ENCODE results near the gene MGLL. TPM values are rescaled to one million over a fixed set of nuclear protein-coding genes. Genes with fewer than 3 reads are reported as not detected.

Gene MGLL
- total RNA-seq, 1 experiment from 2014 or later, result 2.1 TPM

DNA sequence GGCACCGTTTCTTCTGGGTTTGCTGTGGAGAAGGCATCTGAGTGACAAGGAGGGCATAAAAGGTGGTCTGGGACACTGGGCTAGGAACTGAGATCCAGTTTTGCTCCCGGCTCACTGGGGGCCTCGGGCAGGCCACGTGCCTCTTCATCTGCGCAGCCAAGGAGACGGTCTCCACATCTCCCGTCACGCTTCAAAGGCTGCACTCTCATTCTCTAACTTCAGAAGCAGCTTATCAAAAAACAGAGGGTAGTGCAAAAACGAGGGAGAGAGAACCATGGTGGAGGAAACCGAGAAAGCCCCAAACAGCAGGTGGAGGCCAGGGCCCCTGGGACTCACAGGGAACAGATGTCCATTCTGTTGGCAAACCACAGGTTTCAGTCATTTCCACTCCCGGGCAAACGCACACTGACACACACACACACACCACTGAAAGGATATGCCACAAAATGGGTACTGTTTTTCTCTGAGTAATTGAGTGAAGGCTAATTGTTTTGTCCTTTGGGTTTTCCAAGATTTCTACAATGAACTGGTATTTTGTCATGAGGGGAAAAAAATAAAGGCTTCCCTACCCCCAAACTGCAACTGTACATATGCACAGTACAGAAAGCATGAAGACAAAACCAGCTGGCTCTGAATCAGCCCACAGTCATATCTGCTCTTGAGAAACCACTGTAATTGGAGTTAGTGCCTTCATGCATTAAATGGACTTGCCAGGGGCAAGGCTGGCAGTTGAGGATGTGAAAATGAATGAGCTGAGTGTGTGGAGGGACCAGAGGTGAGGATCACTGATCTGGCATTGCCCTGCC lies 71.9 kb downstream of the MGLL start:
- no peak for ATAC-seq
- POLR2A ChIA-PET, result no interaction called here
- Histone ChIP-seq H3K4me1 (ENCODE audit: control insufficient read depth, insufficient read depth, low read length) (no peaks in the 10 kb centered on the region), H3K4me3 (ENCODE audit: low read depth in 2 of 2, low read length in 2 of 2) (no peak overlapping the region), H3K27me3 (ENCODE audit: control insufficient read depth, insufficient read depth, low read length) (no peaks in the 10 kb centered on the region; the same call in 1 of the 2 replicates), H3K36me3 (ENCODE audit: control insufficient read depth, insufficient read depth, low read length) (no peaks in the 10 kb centered on the region), H3K27ac (ENCODE audit: low read length) (no peak overlapping the region), H3K9me3 (ENCODE audit: control insufficient read depth, insufficient read depth, low read depth, low read length) (no peaks in the 10 kb centered on the region)
- BruUV-seq (replicated peaks), result no TSS peak
- TF ChIP-seq POLR2AphosphoS5 (IDR thresholded peaks at IDR 0.05; ENCODE audit: low read depth, low read length) (no peak), SIN3A (IDR thresholded peaks at IDR 0.05; ENCODE audit: borderline replicate concordance, insufficient read depth, low read depth, low read length) (no peak), TCF7L2 (IDR thresholded peaks at IDR 0.05; ENCODE audit: low read depth, low read length) (no peak)
- TF ChIP-seq, protein P1, sequence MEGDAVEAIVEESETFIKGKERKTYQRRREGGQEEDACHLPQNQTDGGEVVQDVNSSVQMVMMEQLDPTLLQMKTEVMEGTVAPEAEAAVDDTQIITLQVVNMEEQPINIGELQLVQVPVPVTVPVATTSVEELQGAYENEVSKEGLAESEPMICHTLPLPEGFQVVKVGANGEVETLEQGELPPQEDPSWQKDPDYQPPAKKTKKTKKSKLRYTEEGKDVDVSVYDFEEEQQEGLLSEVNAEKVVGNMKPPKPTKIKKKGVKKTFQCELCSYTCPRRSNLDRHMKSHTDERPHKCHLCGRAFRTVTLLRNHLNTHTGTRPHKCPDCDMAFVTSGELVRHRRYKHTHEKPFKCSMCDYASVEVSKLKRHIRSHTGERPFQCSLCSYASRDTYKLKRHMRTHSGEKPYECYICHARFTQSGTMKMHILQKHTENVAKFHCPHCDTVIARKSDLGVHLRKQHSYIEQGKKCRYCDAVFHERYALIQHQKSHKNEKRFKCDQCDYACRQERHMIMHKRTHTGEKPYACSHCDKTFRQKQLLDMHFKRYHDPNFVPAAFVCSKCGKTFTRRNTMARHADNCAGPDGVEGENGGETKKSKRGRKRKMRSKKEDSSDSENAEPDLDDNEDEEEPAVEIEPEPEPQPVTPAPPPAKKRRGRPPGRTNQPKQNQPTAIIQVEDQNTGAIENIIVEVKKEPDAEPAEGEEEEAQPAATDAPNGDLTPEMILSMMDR (IDR thresholded peaks at IDR 0.05), result no peak
- TF ChIP-seq, protein P2, sequence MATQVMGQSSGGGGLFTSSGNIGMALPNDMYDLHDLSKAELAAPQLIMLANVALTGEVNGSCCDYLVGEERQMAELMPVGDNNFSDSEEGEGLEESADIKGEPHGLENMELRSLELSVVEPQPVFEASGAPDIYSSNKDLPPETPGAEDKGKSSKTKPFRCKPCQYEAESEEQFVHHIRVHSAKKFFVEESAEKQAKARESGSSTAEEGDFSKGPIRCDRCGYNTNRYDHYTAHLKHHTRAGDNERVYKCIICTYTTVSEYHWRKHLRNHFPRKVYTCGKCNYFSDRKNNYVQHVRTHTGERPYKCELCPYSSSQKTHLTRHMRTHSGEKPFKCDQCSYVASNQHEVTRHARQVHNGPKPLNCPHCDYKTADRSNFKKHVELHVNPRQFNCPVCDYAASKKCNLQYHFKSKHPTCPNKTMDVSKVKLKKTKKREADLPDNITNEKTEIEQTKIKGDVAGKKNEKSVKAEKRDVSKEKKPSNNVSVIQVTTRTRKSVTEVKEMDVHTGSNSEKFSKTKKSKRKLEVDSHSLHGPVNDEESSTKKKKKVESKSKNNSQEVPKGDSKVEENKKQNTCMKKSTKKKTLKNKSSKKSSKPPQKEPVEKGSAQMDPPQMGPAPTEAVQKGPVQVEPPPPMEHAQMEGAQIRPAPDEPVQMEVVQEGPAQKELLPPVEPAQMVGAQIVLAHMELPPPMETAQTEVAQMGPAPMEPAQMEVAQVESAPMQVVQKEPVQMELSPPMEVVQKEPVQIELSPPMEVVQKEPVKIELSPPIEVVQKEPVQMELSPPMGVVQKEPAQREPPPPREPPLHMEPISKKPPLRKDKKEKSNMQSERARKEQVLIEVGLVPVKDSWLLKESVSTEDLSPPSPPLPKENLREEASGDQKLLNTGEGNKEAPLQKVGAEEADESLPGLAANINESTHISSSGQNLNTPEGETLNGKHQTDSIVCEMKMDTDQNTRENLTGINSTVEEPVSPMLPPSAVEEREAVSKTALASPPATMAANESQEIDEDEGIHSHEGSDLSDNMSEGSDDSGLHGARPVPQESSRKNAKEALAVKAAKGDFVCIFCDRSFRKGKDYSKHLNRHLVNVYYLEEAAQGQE (IDR thresholded peaks at IDR 0.05; ENCODE audit: insufficient read depth in 1 of 2, low read depth in 2 of 2, low read length in 1 of 2), result no peak
- in situ Hi-C loops (cut with HindIII; ENCODE audit: low pct_unique_long_range_greater_than_20kb, low sequenced_read_pairs), result no loop called here
- no peak for DNase-seq (ENCODE audit: low read depth, low spot score)
- intact Hi-C loops (cut with micrococcal nuclease; ENCODE audit: unreplicated experiment), result no loop called here
- CTCF ChIA-PET, result interaction anchor here (0.7 kb wide), 1 partner anchor 60 kb away, joined by 3 read pairs; no protein-coding TSS in a partner anchor

DNA sequence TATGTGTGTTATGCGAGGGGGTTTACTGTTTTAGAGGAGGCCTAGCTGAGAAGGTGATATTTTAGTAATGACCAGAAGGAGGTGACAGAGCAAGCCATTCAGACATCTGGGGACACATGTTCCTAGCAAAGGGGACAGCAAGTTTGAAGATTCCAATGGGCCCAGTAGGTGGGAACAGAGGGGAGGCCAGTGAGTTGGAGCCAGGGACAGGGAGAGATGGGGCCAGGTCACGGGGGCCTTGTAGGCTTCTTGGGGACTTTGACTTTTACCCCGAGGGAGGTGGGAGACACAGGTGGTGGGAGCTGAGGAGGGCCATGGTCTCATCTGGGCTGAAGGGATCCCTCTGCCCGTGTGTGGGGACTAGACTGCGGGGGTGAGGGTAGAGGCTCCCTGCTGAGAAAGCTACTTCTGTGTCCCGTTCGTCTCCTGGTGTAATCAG lies 72.5 kb downstream of the MGLL start:
- no peak for DNase-seq (ENCODE audit: low read depth, low spot score)
- TF ChIP-seq, protein P1 (IDR thresholded peaks at IDR 0.05), result no peak
- TF ChIP-seq SIN3A (IDR thresholded peaks at IDR 0.05; ENCODE audit: borderline replicate concordance, insufficient read depth, low read depth, low read length), result no peak
- TF ChIP-seq, protein P2 (IDR thresholded peaks at IDR 0.05; ENCODE audit: insufficient read depth in 1 of 2, low read depth in 2 of 2, low read length in 1 of 2), result no peak
- no peak for TF ChIP-seq POLR2AphosphoS5 (IDR thresholded peaks at IDR 0.05; ENCODE audit: low read depth, low read length)
- TF ChIP-seq TCF7L2 (IDR thresholded peaks at IDR 0.05; ENCODE audit: low read depth, low read length), result no peak
- Histone ChIP-seq H3K27ac (ENCODE audit: low read length) (no peak overlapping the region), H3K9me3 (ENCODE audit: control insufficient read depth, insufficient read depth, low read depth, low read length) (no peaks in the 10 kb centered on the region), H3K4me1 (ENCODE audit: control insufficient read depth, insufficient read depth, low read length) (no peaks in the 10 kb centered on the region), H3K4me3 (ENCODE audit: low read depth in 2 of 2, low read length in 2 of 2) (no peak overlapping the region), H3K36me3 (ENCODE audit: control insufficient read depth, insufficient read depth, low read length) (no peaks in the 10 kb centered on the region), H3K27me3 (ENCODE audit: control insufficient read depth, insufficient read depth, low read length) (no peaks in the 10 kb centered on the region; the same call in 1 of the 2 replicates)
- ATAC-seq, result no peak
- no TSS peak for BruUV-seq (replicated peaks)
- POLR2A ChIA-PET, result no interaction called here
- in situ Hi-C loops (cut with HindIII; ENCODE audit: low pct_unique_long_range_greater_than_20kb, low sequenced_read_pairs), result no loop called here
- intact Hi-C loops (cut with micrococcal nuclease; ENCODE audit: unreplicated experiment), result no loop called here
- CTCF ChIA-PET, result interaction anchor here (0.7 kb wide), 1 partner anchor 59 kb away, joined by 3 read pairs; no protein-coding TSS in a partner anchor
